Activated T-cell treated with anti-CD3 and anti-CD28 coated beads for 48 hours (primary cell): Measurements from ENCODE around the gene SLC16A2.

Experiments used
- DNase-seq: peaks from one replicate; pipeline ENCODE4 v3.0.0-alpha.2; 2020; ENCODE audit warnings: low read depth

Gene SLC16A2

DNA sequence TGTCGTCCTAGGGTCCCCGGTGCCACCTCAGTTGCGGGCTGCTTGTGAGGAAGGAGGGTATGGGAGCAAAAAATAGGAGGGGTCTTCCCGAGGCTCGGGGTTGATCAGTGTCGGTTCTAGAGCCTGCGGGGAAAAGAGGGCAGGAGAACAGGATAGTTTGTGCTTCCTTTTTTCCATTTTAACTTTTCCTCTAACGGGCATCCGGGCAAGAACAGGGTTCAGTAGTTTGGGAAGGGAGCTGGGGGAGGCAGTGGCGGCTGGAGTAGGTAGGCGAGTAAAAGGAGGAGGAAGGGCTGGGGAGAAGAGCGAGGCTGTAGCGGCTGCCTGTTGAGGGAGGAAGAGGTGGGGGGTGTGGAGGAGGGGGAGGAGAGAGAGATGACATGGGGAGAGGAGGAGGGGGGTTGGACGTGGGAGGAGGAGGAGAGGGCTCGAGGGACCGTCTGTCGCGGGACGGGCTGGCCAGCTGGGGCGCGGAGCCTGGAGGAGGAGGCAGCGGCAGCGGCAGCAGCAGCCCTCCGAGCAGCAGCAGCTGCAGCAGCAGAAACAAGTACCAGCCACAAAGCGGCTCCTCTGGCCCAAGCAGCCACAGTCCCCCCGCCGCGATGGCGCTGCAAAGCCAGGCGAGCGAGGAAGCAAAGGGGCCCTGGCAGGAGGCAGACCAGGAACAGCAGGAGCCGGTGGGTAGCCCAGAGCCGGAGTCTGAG is at the start of gene SLC16A2:
TSS of gene SLC16A2 (plus strand) at position 458 of the 704 bp plus-strand sequence. CDS start at position 603, 145 bp downstream.
- DNase-seq = peak; percentile 25

DNA sequence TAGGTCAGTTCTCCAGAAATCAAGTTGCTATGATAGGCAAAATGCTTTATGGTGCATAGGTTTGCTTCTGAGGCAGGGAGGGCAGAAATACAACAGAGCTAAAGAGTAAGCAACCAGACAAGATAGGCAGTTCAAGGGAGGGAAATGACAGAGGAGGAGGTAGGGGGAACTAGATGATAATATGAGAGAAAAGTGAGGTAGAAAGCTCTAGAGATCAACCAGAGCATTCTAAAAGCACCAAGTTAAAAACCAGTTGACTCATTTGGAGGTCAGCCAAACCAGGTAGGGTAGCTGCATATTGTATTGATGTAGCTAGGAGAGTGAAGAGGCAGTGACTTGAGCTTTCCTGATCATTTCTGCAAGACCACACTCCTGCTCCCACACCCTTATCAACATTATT is 49.0 kb upstream of the SLC16A2 start:
- no peak for DNase-seq

DNA sequence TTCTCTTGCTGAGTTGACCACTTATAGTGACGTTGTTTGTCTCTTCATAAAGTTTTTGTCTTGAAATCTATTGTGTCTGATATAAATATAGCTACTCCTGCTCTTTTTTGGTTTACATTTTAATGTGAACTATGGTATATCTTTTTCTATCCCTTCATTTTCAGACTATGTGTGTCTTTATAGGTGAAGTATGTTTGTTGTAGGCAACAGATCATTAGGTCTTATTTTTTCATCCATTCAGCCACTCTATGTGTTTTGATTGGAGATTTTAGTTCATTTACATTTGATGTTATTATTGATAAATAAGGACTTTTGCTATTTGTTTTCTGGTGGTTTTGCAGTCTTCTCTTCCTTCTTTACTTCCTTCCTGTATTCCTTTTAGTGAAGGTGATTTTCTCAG is 44.0 kb upstream of the SLC16A2 start:
- no peak for DNase-seq

DNA sequence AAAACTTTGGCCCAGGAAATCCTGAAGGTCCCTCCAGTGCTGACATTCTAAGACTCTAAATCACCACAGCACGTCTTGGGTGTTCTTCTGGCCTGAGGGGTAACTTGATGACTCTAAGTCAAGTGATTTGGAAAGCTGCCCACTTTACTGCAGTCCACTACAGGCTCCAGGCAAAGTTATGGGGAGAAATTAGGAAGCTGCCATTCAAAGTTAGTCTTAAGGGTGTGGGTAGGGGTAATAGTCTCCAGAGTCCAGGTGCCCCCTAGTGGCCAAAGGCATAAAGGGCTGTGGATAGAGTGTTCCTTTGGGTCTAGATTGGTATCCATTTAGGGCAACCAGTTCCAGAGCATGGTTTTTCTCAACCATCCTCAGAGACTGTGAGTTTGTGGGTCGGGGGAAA is 38.7 kb upstream of the SLC16A2 start:
- peak; percentile 29 for DNase-seq

DNA sequence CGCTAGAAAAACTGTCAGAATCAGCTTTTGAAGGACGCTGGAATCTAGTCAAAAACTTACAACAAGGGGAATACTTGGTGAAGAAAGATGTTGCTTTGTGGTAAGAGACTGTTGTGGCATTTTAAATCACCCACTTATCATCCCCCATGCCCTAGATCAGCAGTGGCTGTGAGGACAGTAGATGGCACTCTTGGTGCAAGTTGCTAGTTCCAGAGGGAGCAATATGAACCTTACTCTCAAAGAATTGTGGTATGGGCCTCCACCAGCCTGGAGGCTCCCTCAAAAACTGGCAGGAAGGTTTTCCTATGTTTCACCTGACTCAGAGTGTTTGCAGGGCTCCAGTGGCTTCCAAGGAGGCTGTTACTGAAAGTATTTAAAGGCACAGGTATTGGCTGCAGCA is 37.7 kb upstream of the SLC16A2 start:
- DNase-seq = peak; percentile 6

DNA sequence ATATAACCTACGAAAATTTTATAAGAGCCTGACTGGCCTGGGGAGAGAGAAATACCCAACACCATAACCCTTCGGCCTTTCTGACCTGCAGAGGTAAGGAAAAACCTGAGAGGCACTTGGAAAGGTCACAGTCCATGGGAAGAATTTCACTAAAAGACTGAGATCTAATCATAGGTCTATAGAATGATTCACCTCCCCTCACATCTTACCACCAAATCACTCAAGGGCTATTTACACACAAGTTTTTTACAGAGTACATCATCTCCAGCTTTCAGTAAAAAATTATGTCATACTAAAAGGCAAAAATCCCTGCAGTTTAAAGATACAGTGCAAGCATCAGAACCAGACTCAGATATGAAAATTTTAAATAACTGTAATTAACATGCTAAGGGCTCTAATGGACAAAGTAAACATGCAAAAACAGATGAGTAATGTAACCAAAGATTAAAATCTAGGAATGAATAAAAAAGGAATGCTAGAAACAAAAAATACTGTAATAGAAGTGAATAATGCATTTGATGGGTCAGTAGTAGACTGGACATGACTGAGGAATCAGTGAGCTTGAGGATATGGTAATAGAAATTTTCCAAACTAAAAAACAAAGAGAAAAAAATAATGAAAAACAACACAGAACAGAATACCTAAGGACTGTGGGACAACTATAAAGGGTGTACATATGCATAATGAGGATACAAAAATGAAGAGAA is 32.1 kb upstream of the SLC16A2 start:
- no peak for DNase-seq

DNA sequence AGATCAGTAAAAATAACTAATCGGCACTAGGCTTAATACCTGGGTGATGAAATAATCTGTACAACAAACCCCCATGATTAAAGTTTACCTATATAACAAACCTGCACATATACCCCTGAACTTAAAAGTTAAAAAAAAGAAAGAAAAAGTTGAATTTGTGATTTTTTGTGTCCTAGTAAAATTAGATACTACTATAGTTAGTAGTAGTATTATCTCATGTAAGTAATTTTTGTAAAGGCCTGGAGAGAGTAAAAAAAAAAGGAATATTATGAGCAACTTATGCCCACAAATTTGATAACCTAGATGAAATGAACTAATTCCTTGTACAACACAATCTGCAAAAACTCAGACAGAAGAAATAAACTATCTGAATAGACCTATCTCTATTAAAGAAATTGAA is 25.7 kb upstream of the SLC16A2 start:
- no peak for DNase-seq

DNA sequence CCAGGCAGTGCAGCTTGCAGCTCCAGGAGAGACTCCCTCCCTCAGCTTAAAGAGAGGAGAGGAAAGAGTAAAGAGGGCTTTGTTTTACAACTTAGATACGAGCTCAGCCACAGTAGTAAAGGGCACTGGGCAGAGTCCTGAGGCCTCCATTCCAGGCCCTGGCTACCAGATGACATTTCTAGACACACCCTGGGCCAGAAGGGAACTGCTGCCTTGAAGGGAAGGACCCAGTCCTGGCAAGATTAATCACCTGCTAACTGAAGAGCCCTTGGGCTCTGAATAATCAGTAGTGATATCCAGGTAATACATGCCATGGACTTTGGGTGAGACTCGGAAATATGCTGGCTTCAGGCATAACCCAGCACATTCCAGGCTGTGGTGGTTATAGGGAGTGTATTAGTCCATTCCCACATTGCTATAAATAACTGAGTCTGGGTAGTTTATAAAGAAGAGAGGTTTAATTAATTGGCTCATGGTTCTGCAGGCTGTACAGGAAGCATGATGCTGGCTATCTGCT is 15.3 kb upstream of the SLC16A2 start:
- DNase-seq = no peak

DNA sequence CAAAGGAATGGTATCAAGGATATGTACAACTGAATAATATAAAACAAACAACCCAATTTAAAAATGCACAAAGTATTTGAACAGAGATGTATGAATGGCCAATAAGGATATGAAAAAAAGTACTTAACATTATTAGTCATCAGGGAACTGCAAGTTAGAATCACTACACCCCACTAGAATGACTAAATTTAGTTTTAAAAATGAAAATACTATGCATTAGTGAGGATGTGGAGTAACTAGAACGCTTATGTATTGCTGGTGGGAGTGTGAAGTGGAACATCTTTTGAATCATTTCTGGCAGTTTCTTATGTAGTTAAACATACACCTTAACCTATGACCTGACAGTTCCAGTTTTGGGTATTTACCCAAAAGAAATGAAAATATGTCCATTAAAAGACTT is 13.0 kb upstream of the SLC16A2 start:
- DNase-seq = no peak

DNA sequence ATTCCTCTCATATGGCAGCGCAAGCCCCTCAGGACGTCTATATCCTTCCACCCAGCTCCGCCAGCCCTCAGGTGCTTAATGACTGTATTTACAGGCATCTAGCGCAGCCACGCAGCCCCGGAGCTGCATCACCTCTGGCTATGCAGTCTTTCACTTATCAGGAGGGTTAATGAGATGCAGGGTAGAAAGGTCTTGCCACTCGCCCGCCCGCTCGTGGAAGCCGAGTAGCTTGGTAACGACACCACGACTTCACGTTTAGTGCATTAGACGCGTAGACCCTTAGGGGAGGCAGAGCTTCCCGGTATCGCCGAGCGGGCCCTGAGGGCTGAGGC is 1.5 kb upstream of the SLC16A2 start:
- no peak for DNase-seq

DNA sequence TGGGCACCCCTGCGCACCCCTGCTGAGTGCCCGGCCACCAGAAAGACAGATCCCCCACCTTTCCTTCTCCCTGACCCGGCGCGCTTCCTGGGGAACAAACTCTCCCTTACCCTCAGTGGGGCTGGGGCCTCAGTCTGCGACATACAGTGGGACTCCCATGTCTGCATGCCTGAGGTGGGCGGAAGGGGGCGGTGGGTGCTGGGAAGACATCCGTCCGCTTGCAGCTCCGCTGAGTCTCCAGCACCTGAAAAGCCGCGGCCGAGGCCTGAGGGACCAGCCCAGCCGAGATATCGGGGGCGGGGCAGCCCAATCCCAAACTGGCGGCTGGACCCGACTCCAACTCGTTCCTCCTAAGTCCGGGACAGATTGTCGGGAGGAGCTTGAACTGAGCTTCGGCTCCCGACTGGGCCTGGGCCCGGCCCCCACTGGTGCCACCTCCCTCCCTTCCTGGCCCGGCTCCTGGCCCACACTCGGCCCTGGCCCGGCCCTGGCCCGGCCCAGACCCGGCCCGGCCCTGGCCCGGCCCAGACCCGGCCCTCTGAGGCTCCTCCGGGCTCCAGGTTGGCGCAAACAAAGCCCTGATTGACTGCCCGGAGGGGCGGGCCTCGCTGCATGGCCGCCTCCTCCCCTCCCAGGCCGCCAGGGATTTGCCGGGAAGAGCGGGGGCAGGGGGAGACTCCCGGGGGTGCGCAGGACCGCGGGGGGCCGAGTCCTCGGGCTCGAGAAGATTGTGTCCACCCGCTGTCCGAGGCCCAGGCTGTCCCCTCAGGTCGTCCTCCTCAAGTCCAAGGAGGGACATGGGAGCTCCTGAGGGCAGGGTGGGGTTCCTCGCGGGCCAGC is 877 bp upstream of the SLC16A2 start:
- no peak for DNase-seq

DNA sequence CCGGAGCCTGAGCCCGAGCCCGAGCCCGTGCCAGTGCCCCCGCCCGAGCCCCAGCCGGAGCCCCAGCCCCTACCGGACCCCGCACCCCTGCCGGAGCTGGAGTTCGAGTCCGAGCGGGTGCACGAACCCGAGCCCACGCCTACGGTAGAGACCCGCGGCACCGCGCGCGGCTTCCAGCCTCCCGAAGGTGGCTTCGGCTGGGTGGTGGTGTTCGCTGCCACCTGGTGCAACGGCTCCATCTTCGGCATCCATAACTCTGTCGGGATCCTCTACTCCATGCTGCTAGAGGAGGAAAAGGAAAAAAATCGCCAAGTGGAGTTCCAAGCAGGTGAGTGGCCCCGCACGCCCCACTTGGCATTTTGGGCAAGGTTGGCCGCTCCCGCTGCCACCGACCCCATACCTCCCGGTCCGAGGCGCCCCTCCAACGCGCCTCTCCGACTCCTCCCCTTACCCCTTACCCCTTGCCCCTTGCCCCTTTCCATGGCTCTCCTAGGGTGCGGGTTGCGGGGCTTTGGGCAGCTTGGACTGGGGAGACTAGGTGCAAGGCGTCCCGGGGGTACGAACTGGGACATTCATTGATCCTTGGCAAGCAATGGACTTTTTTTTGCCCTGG is 553 bp downstream of the SLC16A2 start:
- DNase-seq = no peak

DNA sequence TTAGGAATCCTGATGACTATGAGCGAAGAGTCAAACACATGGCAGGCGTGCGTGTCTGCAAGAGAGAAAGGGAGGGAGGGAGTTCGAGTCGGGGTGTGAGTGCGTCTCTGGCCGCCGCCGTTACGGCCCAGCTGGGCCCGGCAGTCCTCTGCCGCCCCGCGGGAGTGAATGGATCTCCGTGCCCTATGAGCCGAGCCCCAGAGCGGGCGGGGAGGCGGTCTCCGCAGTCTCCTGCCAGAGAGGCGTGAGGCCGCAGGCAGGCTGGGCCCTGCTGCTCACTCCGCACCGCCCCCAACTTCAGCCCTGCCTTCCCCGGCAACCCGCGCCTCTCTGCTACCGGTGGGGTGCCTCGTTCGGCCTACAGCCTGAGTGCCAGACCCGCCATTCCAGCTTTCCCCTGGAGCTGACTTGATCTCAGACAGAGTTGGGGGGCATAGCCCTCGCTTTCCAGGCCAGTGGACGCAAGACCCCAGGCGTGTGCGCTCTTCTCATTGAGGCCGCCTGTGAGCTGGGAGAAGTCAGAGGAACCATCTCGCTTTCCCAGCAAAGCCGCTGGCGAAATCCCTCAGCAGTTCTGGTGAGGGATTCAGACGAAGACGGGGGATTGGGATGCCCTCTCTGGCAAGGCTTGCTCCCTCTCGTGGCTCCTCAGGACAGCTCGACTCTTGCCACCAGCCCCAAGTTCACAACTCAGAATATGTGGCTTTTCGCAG is 1.4 kb downstream of the SLC16A2 start:
- no peak for DNase-seq

DNA sequence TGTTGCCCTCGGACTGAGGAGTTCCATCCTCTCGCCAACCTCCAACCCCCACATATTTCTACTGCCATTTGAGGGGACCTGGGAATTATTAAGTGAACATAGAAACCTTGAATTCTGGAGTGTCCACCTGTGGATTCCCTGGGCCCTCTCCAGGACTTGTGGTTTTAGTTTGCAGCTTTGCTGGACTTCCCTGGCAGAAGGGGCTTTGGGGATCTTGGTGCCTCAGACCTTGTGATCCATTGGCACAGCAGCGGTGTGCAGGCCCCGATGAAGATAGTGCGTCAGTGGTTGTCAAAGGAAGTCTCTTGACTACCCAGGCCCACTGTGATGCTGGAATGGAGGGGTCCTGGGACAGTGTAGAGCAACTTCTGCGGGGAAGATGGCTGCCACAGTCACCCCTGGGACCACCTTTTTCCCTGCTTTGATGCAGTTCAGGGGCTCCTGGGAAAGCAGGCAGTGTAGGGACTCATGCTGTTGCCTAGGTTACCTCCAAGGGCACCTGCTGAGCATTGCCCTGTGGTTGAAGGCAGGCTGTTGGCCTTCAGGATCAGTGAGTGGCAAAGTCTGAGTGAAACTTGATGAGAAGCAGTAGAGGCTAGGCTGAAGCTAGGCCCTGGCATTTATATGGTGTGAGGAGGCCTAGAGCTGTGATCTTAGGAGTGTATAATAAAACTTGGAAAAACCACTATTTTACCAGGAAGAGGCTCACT is 2.2 kb downstream of the SLC16A2 start:
- no peak for DNase-seq

DNA sequence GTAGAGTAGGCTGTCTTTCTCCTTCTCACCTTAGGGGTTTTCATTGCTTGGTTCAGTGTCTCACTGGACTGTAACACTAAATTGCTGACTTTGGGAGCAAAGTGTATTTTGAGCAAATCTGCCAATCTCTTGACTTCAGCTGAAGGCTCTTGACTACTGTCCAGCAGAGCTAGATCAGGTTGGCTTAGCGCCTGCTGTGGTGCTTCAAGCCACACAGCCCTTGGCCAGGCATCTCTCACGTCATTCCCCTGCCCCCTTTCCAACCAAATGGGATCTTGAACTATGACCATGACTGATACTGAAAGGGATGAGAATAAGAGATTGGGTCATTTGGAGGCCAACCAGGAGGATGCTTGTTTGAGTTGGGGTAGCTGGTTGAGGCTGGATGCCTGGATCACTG is 4.8 kb downstream of the SLC16A2 start:
- DNase-seq = no peak

DNA sequence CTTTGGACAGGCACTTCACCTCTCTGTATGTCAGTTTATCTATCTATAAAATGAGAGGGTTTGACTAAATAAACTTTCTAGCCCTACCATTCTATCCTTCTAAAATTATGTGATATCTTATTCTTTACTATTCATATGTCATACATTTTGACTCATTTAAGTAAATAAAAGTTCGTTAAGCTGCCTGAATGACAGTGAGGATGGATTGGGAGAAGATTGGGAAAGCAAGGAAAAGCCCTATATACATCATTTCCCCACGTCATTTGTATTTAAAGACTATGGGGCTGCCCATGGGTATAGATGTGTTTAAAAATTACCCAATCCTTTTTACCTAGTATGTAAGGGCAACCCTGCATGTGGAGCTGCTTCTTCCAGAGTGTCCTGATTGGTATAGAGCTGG is 5.3 kb downstream of the SLC16A2 start:
- DNase-seq = no peak

DNA sequence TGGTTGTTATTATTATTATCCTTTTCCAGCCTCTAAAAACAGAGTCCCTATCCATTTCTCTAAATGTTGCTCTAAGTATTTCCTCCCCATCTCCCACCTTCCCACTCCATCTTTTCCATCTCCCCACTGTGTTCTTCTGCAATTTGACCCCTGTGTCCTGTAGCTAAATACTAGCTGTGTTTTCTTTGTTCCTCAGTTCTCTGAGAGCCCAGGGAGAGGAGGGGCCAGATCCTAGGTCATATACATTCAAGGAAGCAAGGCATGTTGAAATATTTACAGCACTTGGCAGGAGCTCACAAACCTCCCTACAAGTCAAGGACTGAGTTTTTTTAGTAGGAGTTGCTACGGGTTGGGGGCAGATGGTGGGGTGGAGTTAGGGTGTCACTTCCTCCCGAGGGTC is 10.5 kb downstream of the SLC16A2 start:
- DNase-seq = no peak

DNA sequence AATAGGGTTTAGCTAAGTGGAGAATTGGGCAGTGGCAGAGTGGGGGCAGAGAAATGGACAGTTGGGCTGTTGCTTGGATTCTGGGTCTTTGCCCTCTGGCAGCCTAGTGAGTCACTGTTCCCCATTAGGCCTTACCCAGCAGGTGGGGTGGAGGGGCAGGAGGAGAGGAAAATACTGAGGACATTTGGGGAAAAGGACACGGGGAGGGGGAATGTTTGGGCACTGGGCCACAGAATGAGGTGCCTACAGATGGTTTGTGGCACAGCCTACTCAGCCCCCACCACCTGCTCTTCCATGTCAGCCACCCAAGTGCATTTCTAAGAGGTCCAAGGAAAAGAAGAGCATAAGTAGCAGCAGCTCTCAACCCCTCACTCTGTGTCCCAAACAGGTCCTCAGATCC is 13.0 kb downstream of the SLC16A2 start:
- no peak for DNase-seq

DNA sequence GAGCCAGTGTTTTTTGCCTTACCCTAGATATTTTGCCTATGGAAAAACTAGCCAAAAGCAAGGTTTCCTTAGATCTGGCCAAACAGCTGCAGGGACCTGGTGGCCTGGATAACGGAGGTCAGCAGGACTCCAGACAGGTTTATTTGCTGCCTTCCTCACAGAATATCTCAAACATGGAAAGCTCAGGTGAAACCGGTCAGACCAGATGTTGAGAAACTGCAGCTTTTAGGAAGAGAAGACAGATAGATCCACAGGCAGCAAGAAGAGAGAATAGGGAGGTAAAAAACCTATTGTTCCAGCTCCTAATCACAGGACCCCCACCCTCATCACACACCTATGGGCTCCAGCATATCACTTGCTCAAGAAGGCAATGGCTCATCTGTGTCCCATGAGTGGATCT is 16.2 kb downstream of the SLC16A2 start:
- no peak for DNase-seq

DNA sequence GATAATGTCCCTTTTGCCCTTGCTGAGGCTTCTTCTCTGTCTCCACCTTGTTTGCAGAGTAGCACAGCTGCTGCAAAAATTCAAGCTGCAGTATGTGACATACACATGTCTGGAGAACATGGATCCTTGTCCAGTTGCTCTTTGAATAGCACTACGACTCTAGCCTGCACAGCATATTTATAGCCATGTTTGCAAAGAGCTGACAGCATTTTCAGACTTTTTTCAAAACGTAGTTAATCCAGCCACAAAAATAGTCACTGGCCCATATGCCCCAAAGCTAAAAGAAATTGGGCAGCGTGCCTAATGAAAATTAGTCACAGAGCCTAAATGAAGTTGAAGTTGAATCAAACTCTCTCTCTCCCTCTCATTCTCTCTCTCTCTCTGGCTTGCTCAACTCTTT is 17.5 kb downstream of the SLC16A2 start:
- DNase-seq = no peak

DNA sequence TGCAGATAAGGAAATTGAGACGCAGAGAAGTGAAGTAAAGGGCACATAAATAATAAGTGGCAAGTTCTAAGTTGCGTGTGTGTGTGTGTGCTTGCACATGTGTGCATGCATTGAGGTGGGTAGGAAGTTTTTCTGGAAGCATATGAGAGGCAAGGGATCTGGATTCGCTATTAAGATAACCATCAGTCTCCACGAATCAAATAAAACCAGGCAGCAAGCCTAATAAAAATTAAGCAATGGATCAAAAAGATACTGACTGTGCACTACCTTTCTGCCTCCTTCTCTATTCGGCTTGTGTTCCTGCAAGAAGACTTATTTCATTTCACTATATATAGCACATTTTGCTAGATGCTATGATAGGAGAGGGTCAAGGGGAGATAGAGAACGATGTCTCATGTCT is 23.8 kb downstream of the SLC16A2 start:
- no peak for DNase-seq
